Measurements from ENCODE around the gene SCP2D1. TPM values are rescaled to one million over a fixed set of nuclear protein-coding genes. Genes with fewer than 3 reads are reported as not detected.
"Not testable (repeated sequence)": the region's sequence is repeated elsewhere in the genome, so short reads cannot be mapped to it uniquely, and the experiment has no call there.

SCP2D1 gene
- total RNA-seq (2014; rRNA removed; shearing (Covaris generic)), result not detected in 2 replicates

DNA sequence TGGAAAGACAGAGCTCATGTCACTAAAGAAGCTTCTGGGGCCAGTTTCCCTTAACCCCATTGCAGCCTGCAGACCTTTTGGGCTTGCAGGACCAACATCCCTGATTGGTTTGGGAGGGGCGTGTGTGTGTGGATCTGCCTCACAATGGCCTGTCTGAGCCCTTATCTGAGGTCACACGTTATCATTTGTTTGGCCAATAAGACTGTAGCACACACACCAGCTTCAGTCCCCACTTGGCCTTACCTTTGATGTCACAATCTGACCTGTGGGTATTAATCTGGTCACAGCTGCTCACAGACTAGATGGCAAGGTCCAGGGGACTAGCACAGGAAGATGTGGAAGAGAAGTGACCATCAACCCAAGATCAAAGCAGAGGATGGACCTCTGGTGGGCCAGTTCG, at the start of gene SCP2D1:
TSS of gene SCP2D1 (plus strand) at position 301 of the 400 bp plus-strand sequence. CDS start at position 334, 33 bp downstream.
- DNase-seq (ENCODE audit: low read depth), result no peak

DNA sequence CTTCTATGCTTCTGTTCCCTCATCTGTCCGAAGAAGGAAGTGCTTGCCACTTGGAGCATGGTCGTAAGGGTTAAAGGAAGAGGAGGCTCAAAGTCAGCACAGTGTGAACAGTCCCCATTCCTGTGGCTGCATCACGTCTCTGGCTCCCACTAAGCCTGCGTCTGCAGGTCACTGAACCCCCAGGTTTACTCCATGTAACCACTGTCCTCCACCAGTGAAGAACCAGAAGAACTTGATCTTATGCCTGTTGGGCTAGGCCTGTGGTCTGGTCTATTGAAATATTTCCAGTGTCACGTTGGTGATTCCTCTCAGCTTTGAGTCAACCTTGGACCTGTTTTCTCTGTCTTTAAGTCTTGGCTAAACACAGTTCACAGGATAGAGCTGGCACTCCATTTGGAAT, 45.9 kb upstream of the SCP2D1 start:
- no peak for DNase-seq (ENCODE audit: low read depth)

DNA sequence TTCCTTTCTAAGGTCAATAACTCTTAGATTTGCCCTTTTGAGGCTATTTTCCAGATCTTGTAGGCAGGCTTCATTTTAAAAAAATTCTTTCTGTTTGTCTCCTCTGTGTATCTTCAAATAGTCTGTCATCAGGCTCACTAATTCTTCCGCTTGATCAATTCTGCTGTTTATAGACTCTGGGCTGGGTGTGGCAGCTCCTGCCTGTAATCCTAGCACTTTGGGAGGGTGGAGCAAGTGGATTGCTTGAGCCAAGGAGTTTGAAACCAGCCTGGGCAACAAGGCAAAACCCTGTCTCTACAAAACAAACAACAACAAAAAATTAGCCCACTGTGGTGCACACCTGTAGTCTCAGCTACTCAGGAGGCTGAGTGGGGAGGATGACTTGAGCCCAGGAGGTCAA, 40.0 kb upstream of the SCP2D1 start:
- DNase-seq (ENCODE audit: low read depth), result no peak

DNA sequence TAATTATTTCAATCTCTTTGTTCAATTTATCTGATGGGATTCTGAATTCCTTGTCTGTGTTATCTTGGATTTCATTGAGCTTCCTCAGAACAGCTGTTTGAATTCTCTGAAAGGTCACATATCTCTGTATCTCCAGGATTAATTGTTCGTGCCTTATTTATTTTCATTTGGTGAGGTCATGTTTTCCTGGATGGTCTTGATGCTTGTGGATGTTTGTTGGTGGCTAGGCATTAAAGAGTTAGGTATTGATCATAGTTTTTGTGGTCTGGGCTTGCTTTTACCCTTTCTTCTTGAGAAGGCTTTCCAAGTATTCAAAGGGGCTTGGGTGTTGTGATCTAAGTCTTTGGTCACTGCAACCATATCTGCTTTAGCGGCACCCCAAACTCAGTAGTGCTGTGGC, 39.4 kb upstream of the SCP2D1 start:
- DNase-seq (ENCODE audit: low read depth), result no peak

DNA sequence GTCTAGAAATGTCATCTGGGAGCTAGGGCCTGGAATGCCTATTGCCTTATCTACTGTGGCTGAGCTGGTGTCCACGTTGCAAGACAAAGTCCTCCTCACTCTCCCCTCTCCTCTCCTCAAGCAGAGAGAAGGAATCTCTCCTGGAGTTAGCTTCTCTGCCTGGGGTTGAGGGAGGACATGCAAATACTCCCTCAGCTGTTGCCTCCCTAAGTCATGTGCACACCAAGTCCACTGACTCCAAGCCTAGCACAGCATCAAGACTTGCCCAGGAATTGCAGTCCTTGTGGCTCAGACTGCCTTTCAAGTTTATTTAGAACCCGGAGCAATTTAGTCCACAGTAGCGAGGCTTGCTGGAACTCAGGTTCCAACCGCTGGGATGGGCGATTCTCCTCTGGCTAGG, 38.0 kb upstream of the SCP2D1 start:
- DNase-seq (ENCODE audit: low read depth), result no peak

DNA sequence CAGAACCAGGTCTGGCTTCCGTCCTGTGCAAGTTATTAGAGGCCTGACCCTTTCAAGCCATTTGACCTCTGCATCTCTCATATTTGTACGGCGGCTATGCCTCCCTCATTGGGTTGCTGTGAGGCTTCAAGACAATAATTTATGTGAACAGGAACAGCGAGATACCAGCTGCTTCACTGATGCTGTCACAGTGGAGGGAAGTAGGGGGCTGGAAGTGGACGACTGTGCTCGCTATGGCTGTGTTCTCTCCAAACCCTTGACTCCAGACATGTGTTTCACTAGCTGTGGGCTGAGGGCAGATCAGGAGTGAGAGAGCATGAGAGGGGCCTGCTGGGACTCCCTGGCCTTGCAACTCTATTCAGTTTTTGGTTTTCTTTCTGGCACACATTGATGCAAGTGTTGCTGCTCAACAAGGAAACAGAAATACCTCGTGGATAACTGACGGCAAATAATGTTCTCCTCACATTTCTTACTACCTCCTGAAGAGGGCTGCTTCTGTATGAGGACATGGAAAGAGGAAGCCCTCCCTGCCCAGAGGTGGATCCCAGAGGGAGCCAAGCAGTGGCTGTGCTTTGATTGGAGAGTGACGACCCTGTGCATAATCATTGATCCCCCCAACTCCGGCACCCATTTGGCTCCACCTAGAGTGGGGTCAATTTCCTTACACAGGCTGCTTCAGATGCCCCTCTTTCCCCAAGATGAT, 34.7 kb upstream of the SCP2D1 start:
- no peak for DNase-seq (ENCODE audit: low read depth)

DNA sequence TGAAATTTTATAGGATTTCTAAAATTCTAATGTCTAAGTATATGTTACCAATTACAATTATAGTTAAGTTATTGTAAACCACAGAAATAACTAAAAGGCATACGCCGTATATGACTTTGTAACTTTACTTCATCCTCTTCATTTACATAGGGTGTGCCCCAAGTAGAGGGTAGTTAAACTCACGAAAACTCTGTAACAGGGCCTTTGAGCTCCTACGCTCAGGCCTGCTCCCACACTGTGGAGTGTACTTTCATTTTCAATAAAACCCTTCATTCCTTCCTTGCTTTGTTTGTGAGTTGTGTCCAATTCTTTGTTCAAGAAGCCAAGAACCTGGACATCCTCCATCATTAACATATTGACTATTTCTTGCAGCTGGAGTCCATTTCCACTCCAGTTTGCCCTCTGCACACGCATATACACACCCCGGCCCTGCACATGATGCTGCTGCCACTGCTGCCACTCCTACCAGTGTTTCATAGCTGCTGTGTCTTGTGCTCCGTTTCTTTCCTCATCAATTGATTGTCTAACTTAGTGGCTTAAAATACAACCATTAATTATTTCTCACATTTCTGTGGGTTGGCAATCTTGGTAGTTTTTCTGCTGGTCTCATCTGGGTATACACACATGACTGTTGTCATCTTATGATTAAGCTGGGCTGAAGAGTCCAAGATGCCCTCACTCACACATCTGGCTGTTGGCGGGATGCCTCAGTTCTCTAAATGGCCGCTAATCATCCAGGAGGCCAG, 33.0 kb upstream of the SCP2D1 start:
- DNase-seq (ENCODE audit: low read depth), result no peak

DNA sequence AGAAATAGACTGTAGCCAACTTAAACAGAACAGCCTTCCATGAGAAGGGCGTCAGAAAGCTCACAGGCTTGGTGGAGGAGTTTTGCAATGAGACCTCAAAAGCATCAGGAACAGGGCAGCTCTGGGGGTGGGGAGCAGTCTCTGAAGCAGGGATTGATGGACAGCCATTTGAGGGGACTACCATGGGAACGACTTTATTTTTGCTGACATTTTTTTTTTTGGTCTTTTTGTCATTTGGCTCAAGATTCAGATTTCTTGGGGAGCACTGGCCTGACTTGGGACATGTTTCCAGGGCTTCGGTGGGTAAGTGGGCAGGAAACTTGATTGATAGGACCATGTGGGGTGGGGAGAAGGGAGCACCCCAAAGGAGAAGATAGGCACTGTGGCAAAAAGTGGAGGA, 32.1 kb upstream of the SCP2D1 start:
- DNase-seq (ENCODE audit: low read depth), result no peak

DNA sequence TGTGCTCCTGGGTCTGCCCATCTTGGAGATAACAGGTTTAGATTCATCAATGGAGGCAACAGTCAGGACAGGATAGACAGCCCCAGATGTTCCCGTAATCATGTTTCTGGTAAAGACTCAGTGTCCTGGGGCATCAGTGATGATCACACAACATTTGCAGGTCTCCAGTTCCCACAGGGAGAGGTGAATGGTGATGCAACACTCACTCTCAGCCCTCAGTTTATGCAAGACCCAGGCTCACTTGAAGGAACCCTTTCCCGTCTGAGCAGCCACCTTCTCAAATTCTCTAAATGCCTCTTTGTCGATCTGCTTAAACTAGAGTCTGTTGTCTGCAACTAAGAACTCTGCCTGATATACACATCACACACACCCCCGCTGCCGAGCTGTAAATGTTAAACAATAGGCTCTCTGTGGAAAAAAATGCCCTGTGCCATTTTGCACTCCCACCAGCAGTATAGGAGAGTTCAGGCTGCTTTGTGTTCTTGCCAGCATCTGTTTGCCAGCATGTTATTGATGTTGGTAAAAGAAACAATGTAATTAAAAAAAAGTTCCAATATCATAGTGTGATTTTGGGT, 30.1 kb upstream of the SCP2D1 start:
- DNase-seq (ENCODE audit: low read depth), result no peak

DNA sequence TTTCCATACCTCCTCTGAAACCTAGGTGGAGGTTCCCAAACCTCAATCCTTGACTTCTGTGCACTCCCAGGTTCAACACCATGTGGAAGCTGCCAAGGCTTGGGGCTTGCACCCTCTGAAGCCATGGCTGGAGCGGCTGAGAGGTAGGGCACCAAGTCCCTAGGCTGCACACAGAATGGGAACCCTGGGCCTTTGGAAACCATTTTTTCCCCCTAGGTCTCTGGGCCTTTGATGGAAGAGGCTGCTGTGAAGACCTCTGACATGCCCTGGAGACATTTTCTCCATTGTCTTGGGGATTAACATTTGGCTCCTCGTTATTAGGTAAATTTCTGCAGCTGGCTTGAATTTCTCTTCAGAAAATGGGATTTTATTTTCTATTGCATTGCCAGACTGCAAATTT, 26.5 kb upstream of the SCP2D1 start:
- not testable (repeated sequence) for DNase-seq (ENCODE audit: low read depth)

DNA sequence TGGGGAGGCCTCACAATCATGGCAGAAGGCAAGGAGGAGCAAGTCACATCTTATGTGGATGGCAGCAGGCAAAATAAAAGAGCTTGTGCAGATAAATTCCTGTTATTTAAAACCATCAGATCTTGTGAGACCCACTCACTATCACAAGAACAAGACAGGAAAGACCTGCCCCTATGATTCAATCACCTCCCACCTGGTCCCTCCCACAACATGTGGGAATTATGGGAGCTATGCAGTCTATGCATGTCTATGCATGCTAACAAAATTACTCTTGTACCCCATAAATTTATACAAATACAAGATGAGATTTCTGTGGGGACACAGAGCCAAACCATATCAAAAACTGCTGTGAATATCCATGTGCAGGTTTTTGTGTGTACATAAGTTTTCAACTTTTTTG, 25.6 kb upstream of the SCP2D1 start:
- no peak for DNase-seq (ENCODE audit: low read depth)

DNA sequence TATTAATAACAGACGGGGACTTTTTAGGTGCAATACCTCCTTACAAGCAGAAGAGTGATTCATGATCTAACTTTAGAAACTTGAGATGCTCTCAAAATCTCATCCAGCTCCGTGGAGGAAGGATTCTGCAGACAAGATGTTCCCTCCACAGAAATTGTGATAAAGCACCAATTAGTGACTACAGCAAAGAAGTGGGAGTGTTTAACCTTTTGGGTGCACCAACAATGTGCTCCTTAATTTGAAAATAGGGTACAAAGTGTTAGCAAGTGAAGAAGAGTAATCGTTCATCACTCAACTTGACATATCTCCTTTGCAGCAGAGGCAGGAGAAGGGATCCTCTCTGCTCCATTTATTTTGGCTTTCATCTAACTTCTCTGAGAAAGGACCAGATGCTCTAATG, 22.8 kb upstream of the SCP2D1 start:
- no peak for DNase-seq (ENCODE audit: low read depth)

DNA sequence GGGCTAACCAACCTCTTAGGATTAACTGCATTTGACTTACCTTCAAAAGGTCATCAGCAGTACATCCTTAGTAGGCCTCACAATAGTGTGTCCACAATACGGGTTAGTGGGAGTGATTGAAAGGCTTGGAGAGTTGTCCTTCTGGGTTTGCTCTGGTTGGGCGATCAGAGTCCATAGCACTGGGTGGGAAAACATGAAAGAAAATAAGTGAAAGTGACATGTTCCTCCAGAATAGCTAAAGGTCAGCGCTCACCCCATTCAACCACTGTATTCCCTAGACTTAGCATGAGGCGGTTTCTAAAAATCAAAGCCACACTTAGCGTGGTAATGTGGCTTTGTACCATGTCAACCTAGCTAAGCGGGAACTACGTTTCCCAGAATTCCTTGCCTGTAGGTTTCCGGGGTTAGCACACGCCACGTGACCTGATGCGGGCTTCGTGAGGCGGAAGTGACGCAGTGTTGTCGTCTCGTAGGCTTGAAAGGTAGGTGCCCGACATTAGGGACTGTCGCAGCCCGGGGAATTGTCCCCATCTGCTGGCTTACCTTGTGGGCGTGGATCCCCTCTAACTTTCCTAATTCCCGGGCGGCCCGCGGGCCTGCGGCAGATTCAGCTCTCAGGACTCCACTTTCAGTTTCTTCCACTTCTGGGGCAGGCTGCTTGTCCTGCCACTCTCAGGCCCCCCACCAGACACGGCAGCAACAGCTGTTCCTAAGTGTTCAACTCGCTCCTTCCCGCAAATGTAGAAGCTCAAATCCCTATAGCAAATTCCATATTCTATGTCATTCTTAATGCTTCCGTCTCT, 19.8 kb upstream of the SCP2D1 start:
- DNase-seq (ENCODE audit: low read depth), result peak; percentile 89

DNA sequence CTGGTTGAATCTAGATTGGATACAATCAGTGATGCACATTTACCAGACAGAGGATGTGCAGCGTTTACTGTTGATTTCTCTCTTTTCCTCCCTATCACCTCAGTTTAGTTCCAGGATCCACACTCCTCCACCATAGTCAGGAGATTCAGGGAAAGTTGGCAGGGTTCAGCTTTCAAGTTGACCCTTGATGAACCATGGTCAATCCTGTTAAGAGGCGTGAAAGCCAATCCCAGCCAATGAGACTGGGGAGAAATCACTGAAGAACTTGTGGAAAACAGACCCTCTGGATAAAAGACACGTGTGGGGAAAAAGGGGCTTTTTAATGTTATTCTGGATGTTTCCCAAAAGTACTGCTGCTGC, 19.2 kb upstream of the SCP2D1 start:
- DNase-seq (ENCODE audit: low read depth), result no peak

DNA sequence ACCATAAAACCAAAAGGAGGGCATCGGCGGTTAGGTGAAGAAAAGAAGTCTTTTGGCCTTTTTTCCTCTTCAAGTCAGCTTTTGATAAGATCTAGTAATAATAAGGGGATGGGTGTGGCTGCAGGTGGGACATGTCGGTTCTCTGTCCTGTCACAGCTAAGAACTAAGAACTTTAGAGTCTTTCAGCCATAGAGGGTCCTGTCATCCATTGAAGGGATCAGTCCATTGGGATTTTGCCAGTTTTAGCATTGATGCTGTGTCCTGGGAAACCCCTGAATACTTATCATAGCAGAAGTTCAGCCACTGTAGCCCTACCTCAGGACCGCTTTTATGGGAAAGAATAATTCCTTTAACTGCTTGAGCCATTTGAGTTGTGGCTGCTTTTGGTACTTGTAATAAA, 18.2 kb upstream of the SCP2D1 start:
- no peak for DNase-seq (ENCODE audit: low read depth)

DNA sequence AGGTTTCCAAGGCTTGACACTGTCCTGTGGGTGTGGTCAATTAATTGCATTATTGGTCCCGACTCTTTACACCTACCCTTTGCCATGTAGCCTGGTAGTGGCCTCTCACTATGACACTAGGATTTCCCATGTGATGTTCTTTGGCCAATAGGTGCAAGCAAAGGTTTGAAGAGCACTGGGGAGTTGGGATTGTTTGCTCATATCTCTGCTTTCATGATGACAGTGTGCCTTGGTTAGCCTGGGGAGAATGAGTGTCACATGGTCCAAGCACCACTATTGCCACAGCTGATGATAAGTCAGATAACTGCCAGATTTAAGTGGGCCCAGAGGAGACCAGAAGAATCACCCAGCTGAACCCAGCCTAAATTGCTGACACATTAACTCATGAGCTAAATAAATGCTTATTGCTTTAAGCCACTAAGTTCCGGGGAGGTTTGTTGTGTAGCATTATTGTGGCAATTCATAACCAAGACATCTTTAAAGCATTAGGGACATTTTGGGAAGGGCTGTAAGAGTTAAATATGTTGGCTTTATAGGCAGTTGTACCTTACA, 17.2 kb upstream of the SCP2D1 start:
- DNase-seq (ENCODE audit: low read depth), result no peak

DNA sequence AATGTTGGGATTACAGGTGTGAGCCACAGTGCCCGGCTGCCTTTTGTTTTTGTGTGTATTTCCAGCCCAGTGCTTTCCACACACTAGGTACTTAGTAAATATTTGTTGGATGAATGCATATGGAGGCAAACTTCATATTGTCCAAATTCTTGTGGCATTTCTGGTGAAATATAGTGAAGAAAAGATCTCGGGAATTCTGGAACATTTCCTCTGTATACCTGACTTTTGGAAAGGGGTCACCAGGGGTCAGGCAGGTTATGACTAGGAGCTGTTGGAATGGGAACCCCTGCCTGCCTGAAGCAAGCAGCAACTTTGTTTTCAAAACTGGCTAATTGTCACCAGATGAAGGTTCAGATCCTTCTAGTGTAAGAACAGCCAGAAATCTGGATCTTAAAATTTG, 12.1 kb upstream of the SCP2D1 start:
- no peak for DNase-seq (ENCODE audit: low read depth)

DNA sequence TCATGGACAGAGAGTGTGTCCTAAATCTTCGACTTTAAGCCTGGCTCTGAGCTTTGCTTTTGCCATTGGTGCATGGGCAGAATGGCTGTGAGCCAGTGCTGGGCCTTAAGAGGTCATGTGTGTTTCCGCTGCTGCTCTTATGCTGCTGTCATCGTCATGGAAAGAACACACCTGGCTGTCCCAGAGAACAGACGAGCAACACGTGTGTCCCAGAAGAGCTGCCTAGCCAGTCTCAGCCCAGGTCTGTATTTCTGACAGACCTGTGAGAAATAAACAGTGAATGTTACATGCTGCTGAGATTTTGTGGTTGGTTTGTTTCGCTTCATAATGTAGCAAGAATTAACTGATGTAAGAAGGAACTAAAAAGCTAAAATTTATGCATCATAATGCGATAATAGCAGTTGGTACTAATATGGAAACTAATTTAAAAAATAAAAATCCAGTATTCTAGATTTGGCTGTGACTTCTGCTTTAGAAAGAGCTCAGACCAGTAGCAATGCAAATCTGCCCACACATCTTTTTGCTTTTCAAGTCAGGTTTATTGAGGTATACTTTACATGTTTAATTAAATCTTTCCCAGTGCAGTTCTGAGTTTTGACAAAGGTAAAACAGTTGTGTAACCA, 11.5 kb upstream of the SCP2D1 start:
- no peak for DNase-seq (ENCODE audit: low read depth)

DNA sequence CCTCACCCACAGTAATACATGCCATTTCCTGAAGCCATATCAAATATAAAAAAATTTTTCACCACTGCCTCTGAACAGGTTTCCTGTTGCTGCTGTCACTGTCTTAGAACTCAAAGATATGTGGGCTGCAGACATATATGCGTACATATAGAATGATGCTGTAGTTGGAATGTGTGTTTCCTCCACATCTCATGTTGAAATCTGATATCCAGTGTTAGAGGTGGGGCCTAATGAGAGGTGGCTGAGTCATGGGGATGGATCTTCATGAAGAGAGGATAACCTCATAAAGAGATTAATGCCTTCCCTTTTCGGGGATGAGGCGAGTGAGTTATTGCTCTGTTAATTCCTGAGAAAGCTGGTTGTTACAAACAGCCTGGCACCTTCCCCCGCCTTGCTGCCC, 7.7 kb upstream of the SCP2D1 start:
- peak; percentile 20 for DNase-seq (ENCODE audit: low read depth)

DNA sequence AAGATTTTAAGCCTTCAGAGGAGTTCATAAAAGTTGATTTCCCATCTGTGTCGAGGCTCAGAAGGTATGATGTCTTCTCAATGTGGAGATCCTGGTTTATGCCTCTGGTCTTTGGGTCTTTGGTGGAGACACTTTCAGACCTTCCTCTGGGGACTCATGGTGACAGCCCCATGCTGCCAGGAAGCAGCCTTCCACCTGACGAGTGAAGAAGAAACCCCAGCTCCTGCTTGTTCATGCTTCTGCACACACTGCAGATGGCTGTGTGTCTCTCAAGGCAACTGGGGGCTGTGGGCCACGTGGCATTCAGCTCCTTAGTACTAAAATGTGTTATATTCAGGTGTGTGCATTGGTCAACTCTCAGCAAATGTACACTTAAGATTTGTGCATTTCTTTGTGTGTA, 4.9 kb upstream of the SCP2D1 start:
- no peak for DNase-seq (ENCODE audit: low read depth)

DNA sequence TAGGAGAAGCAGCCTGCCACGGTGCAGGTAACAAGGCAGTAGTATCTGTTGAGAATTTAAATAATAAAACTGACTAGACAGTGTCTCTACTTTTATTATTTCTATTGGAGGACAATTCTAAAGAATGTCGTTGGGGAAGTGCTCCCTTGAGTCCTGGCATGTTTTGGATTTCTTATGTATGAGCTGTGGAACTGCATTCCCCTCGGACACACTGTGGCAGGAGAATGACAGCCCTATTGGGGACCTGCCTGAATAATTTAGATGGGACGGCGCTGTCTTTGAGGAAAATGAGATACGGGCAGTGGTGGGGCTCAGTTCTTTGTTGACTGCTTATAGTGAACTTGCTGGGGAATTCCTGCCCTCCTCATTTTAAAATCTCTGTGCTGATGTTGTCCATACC, 2.4 kb upstream of the SCP2D1 start:
- DNase-seq (ENCODE audit: low read depth), result no peak

DNA sequence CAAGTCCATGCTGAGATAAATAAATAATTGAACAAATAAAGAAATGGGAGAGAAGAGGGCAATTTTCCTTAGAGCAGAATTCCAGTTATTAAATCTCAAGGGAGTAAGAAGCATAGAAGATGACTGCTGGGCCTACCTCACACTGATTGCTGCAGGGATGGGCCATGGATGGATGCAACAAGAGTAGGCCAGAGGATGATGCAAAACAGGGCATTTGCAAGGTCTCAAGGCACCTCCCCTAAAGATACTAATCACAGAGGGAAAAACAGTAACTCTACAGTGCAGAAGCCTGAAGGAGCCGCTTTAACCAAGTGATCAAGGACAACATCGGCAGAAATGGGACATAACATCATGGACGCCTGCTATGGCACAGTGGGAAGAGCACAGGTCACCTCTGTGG, 1.7 kb upstream of the SCP2D1 start:
- no peak for DNase-seq (ENCODE audit: low read depth)
